ENCODE data around the gene PPP1R14C. TPM values are rescaled to one million over a fixed set of nuclear protein-coding genes. Genes with fewer than 3 reads are reported as not detected.

The PPP1R14C gene
- total and polyA plus RNA-seq, 2 experiments from 2014 or later: 106 to 190 TPM

DNA sequence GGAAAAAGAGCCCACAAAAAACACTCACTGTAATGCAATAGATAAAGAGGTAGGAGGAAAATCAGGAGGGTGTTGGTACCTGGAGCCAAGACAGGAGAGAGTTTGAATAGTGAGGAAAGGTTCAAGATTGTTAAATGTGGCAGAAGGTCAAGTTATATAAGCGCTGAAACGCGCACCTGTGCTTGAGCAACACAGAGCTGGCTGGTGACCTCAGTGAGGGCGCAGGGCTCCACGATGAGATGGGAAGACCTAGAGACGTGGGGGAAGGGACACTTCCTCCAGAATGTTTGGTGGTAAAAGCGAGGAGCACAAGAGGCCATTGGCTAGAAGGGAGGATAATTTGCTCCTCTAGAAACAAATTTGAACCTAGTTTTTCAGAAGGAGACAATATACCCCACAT, 4.2 kb upstream of the PPP1R14C start:
- no peak overlapping the region for H3K27ac ChIP-seq
- no peak overlapping the region for H3K4me3 ChIP-seq
- H3K36me3 ChIP-seq: no peaks in the 10 kb centered on the region
- H3K9me3 ChIP-seq (ENCODE audit: low read depth): no peaks in the 10 kb centered on the region
- no peak for TF ChIP-seq CTCF (IDR thresholded peaks at IDR 0.05; ENCODE audit: low read depth, low read length)
- no peak for DNase-seq (ENCODE audit: low read depth in 1 of 2, low spot score in 1 of 2)
- H3K27me3 ChIP-seq: peaks cover 39% of the 10 kb centered on the region
- no peaks in the 10 kb centered on the region for H3K4me1 ChIP-seq (ENCODE audit: low read depth)

- no peak for DNase-seq (ENCODE audit: low read depth in 1 of 2, low spot score in 1 of 2)
- no peaks in the 10 kb centered on the region for H3K4me1 ChIP-seq (ENCODE audit: low read depth)
- H3K4me3 ChIP-seq: no peak overlapping the region
- H3K27me3 ChIP-seq: peaks cover 48% of the 10 kb centered on the region
- no peak overlapping the region for H3K27ac ChIP-seq
- H3K9me3 ChIP-seq (ENCODE audit: low read depth): no peaks in the 10 kb centered on the region
- TF ChIP-seq CTCF (IDR thresholded peaks at IDR 0.05; ENCODE audit: low read depth, low read length): no peak
- no peaks in the 10 kb centered on the region for H3K36me3 ChIP-seq
Observed at GRCh38 chr6:150139533-150139932, 3.3 kb upstream of the PPP1R14C start.

DNA sequence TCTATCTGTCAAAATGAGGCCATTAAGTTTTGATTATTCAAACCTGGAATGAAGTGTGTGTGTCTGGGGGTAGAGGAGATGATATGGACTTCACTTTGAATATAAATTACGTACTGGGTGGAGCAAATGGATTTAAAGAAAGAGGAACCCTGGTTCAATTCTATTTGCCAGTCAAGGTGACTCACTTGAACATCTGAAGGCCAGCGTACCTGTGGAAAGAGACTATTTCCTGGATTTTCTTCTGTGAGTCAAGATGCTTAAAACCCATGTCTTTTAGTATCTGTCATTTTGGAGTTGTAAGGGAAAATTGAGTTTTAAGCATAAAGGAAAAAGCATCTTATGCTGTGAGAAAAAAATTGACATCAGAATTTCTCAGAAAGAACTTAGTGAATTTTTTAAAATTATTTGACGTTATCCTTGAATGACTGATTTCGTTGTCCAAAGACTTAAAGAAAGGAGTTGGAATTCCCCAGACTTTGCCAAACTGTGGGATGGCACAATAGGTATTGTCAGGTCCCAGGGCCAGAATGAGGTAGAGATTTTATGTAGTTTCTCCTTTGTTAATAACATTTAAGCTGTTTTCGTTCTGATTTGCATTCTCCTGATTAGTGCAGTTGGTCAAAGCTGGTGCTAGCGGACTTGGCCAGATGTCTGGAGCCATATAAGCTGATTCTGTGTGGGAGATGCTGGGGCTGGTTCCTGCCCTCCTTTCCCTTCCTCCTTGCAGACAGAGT, 2.4 kb upstream of the PPP1R14C start:
- H3K27ac ChIP-seq: no peak overlapping the region
- H3K4me1 ChIP-seq (ENCODE audit: low read depth): peaks cover 8% of the 10 kb centered on the region
- no peak for TF ChIP-seq CTCF (IDR thresholded peaks at IDR 0.05; ENCODE audit: low read depth, low read length)
- peaks cover 53% of the 10 kb centered on the region for H3K27me3 ChIP-seq
- H3K4me3 ChIP-seq: no peak overlapping the region
- no peak for DNase-seq (ENCODE audit: low read depth in 1 of 2, low spot score in 1 of 2)
- H3K9me3 ChIP-seq (ENCODE audit: low read depth): no peaks in the 10 kb centered on the region
- H3K36me3 ChIP-seq: no peaks in the 10 kb centered on the region

DNA sequence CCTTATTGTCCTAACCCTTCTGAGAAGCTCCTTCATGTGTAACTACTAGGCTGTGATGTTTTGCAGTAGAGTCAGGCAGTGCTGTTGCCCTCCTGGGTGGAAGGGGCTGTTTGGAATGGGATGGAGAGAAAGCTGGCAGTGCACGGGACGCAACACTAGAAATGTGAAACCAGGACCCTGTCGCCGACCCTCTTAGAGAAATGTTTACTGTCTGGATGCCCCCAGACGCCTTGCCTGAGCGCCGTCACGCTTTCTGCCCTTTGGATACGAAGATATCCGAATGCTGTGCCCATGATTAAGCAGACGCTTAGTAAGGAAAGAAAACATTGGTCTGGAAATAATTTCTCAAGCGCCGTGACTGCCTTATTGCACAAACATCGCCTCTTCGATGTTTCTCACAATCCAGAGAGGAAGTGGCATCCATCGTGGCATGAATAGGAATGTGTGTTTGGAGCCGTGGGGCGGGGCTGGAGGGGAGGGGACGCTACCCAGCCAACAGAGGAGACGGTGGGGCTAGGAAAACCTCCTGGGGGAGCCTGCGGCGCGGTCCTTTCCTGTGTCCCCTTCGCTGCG, 661 bp upstream of the PPP1R14C start:
- DNase-seq (ENCODE audit: low read depth in 1 of 2, low spot score in 1 of 2): peak; percentile 20 to 46
- no peak overlapping the region for H3K27ac ChIP-seq
- H3K27me3 ChIP-seq: peaks cover 51% of the 10 kb centered on the region
- no peaks in the 10 kb centered on the region for H3K9me3 ChIP-seq (ENCODE audit: low read depth)
- peak overlapping the region; percentile 95 for H3K4me3 ChIP-seq
- no peak for TF ChIP-seq CTCF (IDR thresholded peaks at IDR 0.05; ENCODE audit: low read depth, low read length)
- H3K36me3 ChIP-seq: no peaks in the 10 kb centered on the region
- H3K4me1 ChIP-seq (ENCODE audit: low read depth): peaks cover 21% of the 10 kb centered on the region

GRCh38 chr6:150143516-150144293, 861 bp downstream of the PPP1R14C start:
- H3K4me3 ChIP-seq: peak overlapping the region; percentile 95
- TF ChIP-seq CTCF (IDR thresholded peaks at IDR 0.05; ENCODE audit: low read depth, low read length): no peak
- peaks cover 23% of the 10 kb centered on the region for H3K4me1 ChIP-seq (ENCODE audit: low read depth)
- peak in 1 of 2 donors; percentile 44 for DNase-seq (ENCODE audit: low read depth in 1 of 2, low spot score in 1 of 2)
- no peaks in the 10 kb centered on the region for H3K9me3 ChIP-seq (ENCODE audit: low read depth)
- no peaks in the 10 kb centered on the region for H3K36me3 ChIP-seq
- peaks cover 46% of the 10 kb centered on the region for H3K27me3 ChIP-seq
- H3K27ac ChIP-seq: peak overlapping the region; percentile 92

All from cardiac muscle cell (in vitro differentiated cells and primary cell).